Fibroblast of skin of right quadriceps (primary cell): ENCODE data around the gene IQCN.
A peak's percentile ranks its signal among the peaks of the same experiment; 100 is the strongest.

Experiments
- DNase-seq: peaks from one replicate; pipeline ENCODE4 v3.0.0-alpha.2; 2013

Gene IQCN

GRCh38 chr19:18264137-18264854 lies 10.0 kb downstream of the IQCN start:
- DNase-seq = no peak

GRCh38 chr19:18263324-18264136 lies 10.7 kb downstream of the IQCN start:
- no peak for DNase-seq

GRCh38 chr19:18262917-18263316 lies 11.3 kb downstream of the IQCN start:
- no peak for DNase-seq

GRCh38 chr19:18262144-18262543 lies 12.1 kb downstream of the IQCN start:
- no peak for DNase-seq

- no peak for DNase-seq
Measured at GRCh38 chr19:18261474-18261873, 12.8 kb downstream of the IQCN start.

- DNase-seq = no peak
Measured at GRCh38 chr19:18259893-18260292, 14.4 kb downstream of the IQCN start.

- no peak for DNase-seq
Measured at GRCh38 chr19:18257503-18258470, 16.5 kb downstream of the IQCN start.

GRCh38 chr19:18254546-18255503 lies 19.4 kb downstream of the IQCN start:
- no peak for DNase-seq

- no peak for DNase-seq
Measured at GRCh38 chr19:18253716-18254115, 20.5 kb downstream of the IQCN start.

- no peak for DNase-seq
Measured at GRCh38 chr19:18253130-18253529, 21.1 kb downstream of the IQCN start.

- DNase-seq = no peak
Measured at GRCh38 chr19:18252370-18252717, 21.9 kb downstream of the IQCN start.

GRCh38 chr19:18251587-18252369 lies 22.5 kb downstream of the IQCN start:
- DNase-seq = peak; percentile 56

- no peak for DNase-seq
Measured at GRCh38 chr19:18249834-18250233, 24.4 kb downstream of the IQCN start.

GRCh38 chr19:18245297-18245696 lies 29.0 kb downstream of the IQCN start:
- no peak for DNase-seq

- DNase-seq = no peak
Measured at GRCh38 chr19:18239303-18239702, 34.9 kb downstream of the IQCN start.

- no peak for DNase-seq
Measured at GRCh38 chr19:18234194-18234593, 40.1 kb downstream of the IQCN start.

GRCh38 chr19:18233224-18233825 lies 40.9 kb downstream of the IQCN start:
- DNase-seq = peak; percentile 33

GRCh38 chr19:18232540-18233223 lies 41.6 kb downstream of the IQCN start:
- no peak for DNase-seq

GRCh38 chr19:18231775-18232174 lies 42.5 kb downstream of the IQCN start:
- no peak for DNase-seq
